Stimulated activated naive CD4-positive, alpha-beta T cell (primary cell): ENCODE measurements around the gene TIGD6.

Source experiments
- DNase-seq, 6 experiments: peaks; one replicate each; lab custom pipeline; 2025; lab: John Stamatoyannopoulos, UW

TIGD6 gene

DNA sequence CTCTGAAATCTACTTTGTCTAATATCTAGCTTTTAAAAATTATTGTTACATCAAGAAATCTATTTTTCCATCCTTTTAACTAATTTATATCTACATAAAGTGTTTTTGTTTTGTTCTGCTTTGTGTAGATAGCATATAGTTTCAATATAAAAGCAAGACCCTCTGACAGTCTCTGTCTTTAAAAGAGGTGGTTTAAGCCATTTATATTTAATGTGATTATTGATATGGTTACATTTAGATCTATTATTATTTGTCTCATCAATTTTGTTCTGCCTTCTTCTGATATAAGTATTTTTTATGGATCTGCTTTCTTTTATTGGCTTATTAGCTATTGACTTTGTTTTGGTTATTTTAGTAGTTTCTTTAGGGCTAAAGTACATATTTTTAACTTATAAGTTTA lies 16.1 kb upstream of the TIGD6 start:
- no peak for DNase-seq

DNA sequence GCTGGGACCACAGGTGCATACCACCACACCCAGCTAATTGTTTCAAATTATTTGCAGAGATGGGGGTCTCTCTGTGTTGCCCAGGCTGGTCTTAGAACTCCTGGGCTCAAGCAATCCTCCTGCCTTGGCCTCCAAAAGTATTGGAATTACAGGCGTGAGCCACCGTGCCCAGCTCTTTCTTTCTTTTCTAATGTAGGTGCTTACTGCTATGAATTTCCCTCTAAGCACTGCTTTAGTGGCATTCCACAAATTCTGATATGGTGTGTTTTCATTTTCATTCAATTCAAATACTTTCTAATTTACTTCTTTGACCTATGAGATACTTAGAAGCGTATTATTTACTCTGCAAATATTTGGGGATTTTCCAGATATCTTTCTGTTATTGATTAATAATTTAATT lies 15.0 kb upstream of the TIGD6 start:
- no peak for DNase-seq

DNA sequence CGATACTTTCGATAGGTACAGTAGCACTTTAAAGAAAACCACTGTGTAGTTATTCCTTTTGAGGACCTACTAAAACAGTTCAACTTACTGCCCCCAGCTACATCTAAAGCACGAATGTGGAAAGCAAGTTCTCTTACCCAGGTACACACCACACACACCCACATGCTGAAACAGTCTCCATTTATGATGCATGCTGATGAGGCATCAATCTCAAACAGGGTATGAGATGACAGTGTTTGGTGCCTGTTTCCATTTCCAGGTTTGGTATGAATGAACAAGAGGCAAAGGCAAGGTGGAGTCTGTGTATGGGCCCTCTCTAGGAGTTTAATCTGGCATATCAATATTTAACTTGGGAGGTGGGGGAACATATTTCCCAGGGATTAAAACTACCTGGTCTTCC lies 14.0 kb upstream of the TIGD6 start:
- no peak for DNase-seq

GRCh38 chr5:150013931-150014330 lies 13.5 kb upstream of the TIGD6 start:
- DNase-seq = no peak

DNA sequence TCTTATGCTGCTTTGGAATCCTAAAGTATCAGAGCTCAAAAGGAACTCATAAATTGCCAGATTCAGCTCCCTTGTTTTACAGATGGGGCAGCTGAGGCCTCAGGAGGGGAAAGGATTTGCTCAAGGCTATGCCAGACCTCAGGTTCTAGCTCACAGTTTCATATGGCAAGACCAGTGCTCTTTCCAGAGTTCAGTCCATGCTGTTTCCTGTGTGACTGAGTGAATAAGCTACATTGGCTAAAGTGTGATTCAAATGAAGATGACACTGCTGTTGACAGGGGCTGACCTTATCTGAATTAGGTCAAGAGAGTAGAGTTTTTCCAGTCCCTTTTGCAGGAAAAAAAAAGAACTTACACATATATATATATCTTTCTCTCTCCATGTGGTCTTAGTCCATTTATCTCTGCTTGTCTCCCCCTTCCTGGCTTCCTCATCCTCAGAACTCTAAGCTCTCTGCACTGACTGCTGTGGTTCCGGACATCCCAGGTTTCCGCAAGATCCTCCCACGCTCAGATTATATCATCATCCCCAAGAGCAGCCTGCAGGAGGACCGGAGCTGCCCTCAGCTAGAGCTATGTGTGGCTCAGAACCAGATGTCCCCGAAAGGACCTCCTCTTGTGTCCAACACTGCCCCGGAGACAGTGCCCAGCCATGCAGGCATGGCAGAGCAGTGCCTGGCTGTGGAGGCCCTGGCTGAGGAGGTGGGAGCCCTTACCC lies 9.4 kb upstream of the TIGD6 start:
- no peak for DNase-seq

DNA sequence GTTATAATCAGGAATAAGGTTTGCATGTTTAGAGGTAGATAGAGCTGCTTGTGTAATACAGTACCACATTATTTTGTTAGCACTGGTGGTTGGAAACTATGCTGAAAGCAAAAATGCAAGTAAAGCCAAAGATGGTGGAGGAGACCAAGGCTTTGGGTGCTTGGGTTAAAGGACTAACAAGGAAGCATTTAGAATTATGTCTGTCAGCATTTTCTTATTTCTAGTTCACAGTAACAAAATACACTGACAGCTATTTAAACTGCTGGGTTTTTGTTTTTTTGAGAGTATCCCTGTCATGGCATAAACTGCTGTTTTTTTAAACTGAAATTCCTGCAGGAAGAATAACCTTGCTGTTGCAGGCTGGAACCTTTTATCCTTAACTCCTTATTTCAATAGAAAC lies 6.6 kb upstream of the TIGD6 start:
- DNase-seq = no peak

- DNase-seq = no peak
These were observed 5.9 kb upstream of the TIGD6 start for GRCh38 chr5:150006318-150006717.

DNA sequence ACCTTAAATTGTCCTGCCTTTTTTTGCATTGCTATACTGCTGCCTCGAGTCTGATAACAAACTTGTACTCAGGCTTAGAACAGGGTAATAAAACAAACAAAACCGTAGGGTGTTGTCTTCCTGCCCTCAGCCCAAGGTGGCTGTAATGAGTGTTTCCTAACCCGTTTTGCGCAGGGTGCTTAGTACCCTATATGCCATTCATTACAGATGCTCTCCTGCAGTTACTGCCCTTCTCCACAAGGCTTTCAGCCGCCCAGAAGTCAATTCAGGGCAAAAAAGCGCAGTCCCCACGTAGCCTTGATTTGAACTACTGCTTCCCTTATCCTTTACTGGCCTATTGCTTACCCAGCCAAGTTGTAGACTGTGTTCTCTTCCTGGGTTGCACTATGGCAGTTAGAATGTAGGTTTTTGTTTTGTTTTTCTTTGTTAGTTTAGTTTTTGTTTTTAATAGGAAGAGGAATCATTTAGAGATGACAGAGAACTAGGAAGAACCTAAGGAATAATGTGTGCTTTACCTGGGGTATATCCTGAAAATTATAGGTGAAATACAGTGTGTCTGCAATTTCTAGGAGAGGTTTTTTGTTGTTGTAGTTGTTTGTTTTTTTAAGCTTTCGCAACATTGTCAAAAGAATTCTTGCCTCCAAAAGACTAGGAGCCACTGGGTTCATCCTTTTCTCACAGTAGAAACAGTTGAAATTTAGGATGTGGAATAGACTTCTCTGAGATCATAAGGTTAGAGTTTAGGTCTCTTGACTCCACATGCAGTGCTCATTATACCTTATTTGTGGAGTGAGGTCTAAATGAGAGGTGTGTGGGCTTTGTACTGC lies 1.4 kb upstream of the TIGD6 start:
- peak; percentile 14 to 63 (median 40) for DNase-seq

DNA sequence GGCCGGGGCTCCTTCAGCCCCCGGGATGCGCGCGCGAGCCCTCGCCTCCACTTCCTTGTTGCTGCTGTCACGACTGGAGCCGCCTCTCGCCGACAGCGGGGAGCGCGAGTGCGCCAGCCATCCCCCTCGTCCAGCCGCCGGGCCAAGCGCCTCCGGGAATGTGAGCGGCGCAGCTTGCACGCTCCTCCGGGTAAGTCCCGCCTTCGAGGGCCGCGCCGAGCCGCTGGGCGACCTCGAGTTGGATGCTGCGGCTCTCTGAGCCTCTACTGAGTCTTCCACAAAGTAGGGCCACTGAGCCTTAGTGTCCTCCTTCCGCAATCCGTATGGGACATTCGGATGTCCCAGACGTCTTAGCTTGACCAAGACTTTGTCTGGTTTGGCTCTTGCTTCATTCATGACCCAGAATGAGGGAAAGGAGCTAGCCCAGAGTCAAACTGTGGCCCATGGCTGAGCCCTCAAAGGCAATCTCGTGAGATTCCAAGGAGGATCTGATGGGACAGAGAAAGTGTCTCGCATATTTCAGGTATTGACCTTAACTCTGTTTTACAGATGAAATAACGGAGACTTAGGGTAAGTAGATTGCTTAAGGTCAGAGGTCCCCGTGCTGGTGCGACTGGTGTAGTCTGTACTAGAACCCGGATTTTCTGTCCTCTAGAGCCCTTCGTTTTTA lies 671 bp upstream of the TIGD6 start:
- peak in 4 of 6 experiments; percentile 23 to 58 (median 40) for DNase-seq

DNA sequence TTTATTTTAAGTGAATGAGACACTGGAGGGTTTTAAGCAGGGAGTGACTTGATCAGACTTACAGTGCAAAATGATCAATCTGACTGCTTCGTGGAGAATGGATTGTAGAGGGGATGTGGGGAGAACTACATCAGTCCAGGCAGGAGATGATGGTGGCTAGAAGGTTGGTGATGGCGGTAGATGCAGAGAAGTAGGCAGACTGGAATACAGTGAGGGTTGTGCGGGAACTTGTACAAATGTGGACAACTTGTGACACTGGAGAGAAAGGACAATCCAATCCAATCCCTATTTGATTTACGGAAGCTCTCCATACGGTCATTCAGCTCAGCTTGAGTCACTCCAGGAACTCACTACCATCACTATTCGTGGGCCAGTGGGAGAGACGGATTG lies 593 bp downstream of the TIGD6 start:
- no peak for DNase-seq

DNA sequence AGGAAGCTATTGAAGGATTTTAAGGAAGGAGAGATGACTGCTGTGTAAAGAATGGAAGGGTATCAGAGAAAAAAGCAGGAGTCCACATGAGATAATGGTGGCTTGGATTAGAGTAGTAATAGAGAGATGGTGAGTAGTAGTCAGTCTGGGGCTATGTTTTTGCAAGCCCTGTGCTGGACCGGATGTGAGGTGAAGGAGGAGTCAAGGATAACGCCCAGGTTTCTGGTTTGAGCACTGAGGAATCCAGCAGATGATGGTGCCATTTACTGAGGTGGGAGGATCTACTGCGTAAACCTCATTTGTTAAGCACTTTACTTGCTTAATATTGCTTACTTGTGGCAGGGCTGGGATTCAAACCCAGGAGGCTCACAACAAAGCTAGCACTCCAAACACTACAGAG lies 1.1 kb downstream of the TIGD6 start:
- no peak for DNase-seq

- DNase-seq = no peak
These were observed 2.2 kb downstream of the TIGD6 start for GRCh38 chr5:149998281-149998680.

GRCh38 chr5:149996205-149996890 lies 4.1 kb downstream of the TIGD6 start:
- no peak for DNase-seq

GRCh38 chr5:149995385-149996204 lies 4.9 kb downstream of the TIGD6 start:
- no peak for DNase-seq

DNA sequence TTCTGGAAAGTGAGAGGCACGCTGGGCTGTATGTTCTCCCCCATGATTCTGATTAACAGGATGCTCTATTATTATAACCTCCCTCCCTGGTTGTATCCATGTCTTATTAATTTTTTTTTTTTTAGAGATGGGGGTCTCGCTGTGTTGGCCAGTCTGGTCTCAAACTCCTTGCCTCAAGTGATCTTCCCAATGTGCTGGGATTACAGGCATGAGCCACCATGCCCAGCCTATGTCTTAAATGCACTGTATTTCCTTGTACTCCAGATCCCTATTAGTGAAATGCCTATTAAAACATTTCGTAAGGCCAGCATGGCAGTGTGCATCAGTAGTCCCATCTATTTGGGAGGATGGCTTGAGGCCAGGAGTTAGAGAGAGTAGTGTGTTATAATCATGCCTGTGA lies 7.0 kb downstream of the TIGD6 start:
- DNase-seq = no peak

- peak; percentile 11 to 63 (median 49) for DNase-seq
These were observed 9.7 kb downstream of the TIGD6 start for GRCh38 chr5:149990518-149991376.

DNA sequence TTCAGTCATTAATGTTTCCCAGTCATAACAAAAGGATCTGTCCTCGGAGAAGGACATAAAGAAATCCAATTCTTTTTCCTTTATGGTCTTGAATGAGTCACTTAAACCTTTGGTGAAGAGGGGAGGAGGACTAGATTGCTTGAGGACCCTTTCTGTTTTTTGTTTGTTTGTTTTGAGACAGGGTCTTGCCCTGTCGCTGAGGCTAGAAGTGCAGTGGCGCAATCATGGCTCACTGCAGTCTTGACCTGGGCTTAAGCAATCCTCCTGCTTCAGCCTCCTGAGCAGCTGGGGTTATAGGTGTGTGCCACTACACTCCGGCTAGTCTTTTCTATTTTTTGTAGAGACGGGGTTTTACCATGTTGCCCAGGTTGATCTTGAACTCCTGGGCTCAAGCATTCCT lies 12.3 kb downstream of the TIGD6 start:
- DNase-seq = no peak

- DNase-seq = no peak
These were observed 17.9 kb downstream of the TIGD6 start for GRCh38 chr5:149982505-149982904.

DNA sequence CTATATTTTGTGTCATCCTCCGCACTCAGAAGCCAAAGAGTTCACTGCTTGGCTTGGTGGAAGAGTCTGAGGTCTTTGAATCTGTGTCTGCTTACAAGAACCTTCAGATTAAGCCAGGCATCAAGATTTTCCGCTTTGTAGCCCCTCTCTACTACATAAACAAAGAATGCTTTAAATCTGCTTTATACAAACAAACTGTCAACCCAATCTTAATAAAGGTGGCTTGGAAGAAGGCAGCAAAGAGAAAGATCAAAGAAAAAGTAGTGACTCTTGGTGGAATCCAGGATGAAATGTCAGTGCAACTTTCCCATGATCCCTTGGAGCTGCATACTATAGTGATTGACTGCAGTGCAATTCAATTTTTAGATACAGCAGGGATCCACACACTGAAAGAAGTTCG lies 19.2 kb downstream of the TIGD6 start:
- no peak for DNase-seq

GRCh38 chr5:149979896-149980295 lies 20.6 kb downstream of the TIGD6 start:
- no peak for DNase-seq

GRCh38 chr5:149975409-149975808 lies 25.0 kb downstream of the TIGD6 start:
- no peak for DNase-seq
